ENCODE measurements around the gene ESPNL.
A peak's percentile ranks its signal among the peaks of the same experiment; 100 is the strongest.

ESPNL gene

DNA sequence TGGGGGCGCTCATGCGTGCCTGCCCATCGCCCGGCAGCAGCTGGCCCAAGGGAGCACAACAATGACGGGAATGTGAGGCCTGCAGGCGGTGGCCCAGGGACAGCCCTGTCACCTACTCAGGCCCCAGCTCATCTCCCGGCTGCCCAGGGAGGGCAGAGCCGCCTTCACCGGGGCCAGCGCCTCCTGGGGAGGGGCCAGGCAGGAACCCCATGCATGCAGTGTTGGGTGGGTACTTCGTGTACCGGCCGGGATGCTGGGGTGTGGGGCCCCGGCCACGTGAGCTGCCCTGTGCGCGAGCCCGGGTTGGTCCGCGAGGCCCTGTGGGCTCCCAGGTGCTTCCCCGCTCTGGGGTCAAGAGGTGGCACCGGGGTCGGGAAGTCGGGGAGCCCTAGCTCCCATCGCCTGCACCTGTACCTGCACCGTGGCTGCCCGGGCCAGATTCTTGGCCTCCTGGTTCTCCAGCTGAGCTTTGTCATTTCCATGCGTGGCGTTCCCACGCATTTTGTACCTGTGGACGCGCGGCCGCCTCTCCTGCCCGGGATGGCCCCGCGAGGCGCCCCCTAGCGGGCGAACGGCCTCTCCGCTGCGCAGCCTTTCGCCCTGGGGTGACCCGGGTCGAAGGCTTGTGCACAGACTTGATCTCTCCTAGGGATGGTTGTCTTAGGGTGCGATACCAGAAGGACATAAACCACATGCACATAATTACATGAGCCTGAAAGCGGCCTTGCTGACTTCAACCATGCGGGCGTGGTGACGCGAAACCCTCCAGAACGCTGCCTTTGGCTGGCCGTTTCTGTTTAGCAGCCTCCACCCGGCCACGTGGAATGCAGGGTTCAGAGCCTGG, 39.3 kb downstream of the ESPNL start:
- no peak overlapping the region for H3K4me3 ChIP-seq (replicated peaks; ENCODE audit: low read depth, low read length)
- TF ChIP-seq, protein P1, sequence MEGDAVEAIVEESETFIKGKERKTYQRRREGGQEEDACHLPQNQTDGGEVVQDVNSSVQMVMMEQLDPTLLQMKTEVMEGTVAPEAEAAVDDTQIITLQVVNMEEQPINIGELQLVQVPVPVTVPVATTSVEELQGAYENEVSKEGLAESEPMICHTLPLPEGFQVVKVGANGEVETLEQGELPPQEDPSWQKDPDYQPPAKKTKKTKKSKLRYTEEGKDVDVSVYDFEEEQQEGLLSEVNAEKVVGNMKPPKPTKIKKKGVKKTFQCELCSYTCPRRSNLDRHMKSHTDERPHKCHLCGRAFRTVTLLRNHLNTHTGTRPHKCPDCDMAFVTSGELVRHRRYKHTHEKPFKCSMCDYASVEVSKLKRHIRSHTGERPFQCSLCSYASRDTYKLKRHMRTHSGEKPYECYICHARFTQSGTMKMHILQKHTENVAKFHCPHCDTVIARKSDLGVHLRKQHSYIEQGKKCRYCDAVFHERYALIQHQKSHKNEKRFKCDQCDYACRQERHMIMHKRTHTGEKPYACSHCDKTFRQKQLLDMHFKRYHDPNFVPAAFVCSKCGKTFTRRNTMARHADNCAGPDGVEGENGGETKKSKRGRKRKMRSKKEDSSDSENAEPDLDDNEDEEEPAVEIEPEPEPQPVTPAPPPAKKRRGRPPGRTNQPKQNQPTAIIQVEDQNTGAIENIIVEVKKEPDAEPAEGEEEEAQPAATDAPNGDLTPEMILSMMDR (IDR thresholded peaks at IDR 0.05; ENCODE audit: low read length, missing control alignments) = peak; percentile 46
- DNase-seq (ENCODE audit: low read depth) = no peak

DNA sequence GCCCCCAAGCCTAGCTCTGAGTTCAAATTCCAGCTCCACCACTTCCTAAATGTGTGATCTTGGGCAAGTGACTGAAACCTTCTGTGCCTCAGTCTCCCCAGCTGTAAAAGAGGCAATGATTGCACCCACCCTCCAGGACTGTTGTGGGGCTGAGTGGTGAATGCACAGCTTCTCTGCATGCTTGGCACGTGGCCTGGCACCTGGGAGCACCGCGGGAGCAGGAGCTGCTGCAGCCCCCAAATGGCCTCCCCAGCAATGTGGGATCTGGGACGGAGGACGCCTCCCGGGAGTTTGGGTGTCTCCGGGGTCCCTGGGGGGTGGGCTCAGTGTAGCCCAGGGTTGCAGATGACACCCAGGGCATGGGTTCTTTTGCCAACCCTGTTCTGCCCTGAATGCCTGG, 39.9 kb downstream of the ESPNL start:
- no peak for DNase-seq (ENCODE audit: low read depth)
- TF ChIP-seq, protein P1 (IDR thresholded peaks at IDR 0.05; ENCODE audit: low read length, missing control alignments) = no peak
- no peak overlapping the region for H3K4me3 ChIP-seq (replicated peaks; ENCODE audit: low read depth, low read length)

DNA sequence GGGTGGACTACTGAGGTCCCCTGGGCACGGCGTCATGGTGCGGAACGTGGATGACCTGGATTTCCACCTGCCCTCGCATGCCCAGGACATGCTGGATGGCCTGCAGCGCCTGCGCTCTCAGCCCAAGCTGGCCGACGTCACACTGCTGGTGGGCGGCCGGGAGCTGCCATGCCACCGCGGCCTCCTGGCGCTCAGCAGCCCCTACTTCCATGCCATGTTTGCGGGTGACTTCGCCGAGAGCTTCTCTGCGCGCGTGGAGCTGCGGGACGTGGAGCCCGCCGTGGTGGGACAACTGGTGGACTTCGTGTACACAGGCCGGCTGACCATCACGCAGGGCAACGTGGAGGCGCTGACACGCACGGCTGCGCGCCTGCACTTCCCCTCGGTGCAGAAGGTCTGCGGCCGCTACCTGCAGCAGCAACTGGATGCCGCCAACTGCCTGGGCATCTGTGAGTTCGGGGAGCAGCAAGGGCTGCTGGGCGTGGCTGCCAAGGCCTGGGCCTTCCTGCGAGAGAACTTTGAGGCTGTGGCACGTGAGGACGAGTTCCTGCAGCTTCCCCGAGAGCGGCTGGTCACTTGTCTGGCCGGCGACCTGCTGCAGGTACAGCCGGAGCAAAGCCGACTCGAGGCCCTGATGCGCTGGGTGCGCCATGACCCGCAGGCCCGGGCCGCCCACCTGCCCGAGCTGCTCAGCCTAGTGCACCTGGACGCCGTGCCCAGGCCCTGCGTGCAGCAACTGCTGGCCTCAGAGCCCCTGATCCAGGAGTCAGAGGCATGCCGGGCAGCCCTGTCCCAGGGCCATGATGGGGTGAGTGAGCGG, 40.8 kb downstream of the ESPNL start:
- no peak overlapping the region for H3K4me3 ChIP-seq (replicated peaks; ENCODE audit: low read depth, low read length)
- DNase-seq (ENCODE audit: low read depth) = no peak
- TF ChIP-seq, protein P1 (IDR thresholded peaks at IDR 0.05; ENCODE audit: low read length, missing control alignments) = no peak

DNA sequence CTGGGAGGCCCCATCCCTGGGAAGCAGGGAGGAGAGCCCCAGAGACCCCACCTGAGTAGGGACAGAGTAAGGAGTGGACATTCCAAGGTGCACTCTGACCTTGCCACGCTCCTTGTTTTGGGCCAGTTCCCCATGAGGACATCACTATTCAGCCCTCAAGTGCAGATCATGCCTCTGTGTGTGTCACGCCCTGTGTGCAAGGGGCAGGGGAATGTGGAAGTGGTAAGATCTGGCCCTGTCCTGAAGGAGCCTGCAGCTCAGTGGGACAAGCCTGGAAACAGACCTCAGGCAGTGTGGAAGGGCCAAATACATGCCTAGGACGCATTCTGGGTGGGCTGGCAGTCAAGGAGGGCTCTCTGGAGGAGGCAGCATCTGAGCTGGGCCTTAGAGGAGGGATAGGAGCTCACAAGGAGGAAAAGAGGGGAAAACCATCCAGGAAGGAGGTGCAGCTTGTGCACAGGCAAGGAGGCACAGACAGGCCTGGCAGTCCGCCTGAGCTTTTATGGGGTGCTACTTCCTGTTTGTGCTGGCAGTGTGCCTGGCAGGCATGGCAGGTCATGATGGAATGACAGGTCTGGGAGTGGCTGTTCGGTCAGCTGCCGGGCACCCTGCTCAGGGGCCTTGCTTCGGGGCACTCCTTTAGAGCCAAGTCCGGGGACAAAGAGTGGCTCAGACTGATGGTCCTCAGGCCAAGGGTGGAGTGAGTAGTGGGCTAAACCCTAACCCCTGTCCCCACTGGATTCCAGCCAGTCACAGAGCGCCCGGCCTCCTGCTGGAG, 41.6 kb downstream of the ESPNL start:
- no peak for DNase-seq (ENCODE audit: low read depth)
- TF ChIP-seq, protein P1 (IDR thresholded peaks at IDR 0.05; ENCODE audit: low read length, missing control alignments) = no peak
- no peak overlapping the region for H3K4me3 ChIP-seq (replicated peaks; ENCODE audit: low read depth, low read length)

DNA sequence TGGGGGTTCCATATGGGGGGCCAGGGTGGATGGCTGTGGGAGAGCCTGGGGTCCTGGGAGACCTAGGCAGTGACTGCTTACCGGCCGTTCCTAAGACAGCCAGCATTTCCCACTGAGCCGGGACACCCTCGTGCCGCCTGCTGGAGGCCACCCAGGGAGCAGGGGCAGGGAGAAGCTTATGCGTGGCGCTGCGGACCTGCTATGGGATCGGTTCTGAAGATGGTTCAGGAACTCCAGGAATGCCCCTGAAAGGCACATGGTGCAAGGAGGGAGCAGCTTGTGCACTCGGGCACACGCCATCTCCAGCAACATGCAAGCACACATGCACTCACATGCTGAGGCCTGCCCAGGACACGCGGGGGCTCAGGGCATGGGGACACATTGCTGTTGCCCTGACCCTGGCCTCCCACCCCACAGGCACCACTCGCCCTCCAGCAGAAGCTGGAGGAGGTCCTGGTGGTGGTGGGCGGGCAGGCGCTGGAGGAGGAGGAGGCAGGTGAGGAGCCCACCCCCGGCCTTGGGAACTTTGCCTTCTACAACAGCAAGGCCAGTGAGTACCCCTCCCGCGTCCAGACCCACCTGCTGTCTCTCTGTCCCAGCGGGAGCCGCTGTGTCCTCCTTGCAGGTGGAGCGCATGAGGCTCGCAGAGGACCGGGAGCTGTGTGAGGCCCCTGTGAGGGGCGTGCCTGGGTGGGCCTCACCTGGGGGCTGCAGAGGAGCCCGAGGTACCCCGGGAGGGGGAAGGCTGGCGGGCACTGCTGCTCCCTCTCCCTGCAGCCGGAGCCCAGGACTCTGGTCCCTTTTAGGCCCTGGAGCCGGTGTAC, 42.5 kb downstream of the ESPNL start:
- TF ChIP-seq, protein P1 (IDR thresholded peaks at IDR 0.05; ENCODE audit: low read length, missing control alignments) = no peak
- H3K4me3 ChIP-seq (replicated peaks; ENCODE audit: low read depth, low read length) = no peak overlapping the region
- no peak for DNase-seq (ENCODE audit: low read depth)
